Measurements from ENCODE around the gene PRAME. TPM values are rescaled to one million over a fixed set of nuclear protein-coding genes. Genes with fewer than 3 reads are reported as not detected.

PRAME gene
- total RNA-seq, 1 donor from 2014 or later = 2.2 TPM

DNA sequence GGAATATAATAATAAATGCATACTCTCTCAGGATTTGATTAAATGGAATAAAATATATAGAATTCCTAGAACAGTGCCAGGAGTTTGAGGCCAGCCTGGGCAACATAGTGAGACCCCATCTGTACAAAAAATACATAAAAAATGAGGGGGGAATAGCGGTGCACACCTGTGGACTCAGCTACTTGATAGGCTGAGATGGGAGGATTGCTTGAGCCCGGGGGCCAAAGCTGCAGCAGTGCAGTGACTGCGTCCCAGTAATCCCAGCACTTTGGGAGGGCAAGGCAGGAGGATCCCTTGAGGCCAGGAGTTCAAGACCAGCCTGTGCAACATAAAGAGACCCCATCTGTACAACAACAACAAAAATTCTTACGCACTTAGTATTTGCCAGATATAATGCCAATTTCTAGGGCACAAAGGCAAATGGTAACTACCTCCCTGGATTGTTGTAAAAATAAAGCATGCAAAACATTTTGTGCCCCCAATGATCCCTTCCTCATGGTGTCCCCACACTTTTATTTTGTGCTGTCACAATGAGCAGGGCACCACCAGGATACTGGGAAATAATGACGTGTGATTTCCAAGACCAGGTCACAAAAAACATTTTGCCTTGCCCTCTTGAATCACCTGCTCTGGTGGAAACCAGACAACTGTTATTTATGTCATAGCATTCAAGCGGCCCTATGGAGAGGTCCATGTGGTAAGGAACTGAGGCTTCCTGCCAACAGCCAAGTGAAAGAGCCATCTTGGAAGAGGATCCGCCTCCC, 20.7 kb downstream of the PRAME start:
- no peak for DNase-seq (ENCODE audit: low read depth)
- TF ChIP-seq, protein P1, sequence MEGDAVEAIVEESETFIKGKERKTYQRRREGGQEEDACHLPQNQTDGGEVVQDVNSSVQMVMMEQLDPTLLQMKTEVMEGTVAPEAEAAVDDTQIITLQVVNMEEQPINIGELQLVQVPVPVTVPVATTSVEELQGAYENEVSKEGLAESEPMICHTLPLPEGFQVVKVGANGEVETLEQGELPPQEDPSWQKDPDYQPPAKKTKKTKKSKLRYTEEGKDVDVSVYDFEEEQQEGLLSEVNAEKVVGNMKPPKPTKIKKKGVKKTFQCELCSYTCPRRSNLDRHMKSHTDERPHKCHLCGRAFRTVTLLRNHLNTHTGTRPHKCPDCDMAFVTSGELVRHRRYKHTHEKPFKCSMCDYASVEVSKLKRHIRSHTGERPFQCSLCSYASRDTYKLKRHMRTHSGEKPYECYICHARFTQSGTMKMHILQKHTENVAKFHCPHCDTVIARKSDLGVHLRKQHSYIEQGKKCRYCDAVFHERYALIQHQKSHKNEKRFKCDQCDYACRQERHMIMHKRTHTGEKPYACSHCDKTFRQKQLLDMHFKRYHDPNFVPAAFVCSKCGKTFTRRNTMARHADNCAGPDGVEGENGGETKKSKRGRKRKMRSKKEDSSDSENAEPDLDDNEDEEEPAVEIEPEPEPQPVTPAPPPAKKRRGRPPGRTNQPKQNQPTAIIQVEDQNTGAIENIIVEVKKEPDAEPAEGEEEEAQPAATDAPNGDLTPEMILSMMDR (conservative IDR thresholded peaks at IDR 0.05; ENCODE audit: low read depth, low read length) = no peak

DNA sequence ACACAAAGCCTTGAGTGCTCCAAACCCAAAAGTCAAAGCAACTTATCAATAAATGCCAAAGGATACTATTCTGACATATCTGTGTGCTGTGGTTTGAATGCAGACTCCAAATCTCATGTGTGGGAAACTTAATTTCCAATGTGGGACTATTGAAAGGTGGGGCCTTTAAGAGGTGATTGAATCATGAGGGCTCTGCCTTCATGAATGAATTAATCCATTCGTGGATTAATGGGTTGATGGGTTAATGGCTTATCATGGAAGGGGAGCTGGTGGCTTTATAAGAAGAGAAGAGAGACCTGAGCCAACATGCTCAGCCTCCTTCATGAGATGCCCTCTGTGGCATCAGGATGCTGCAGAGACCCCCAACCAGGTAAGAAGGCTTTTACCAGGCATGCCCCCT, 22.1 kb downstream of the PRAME start:
- H3K4me3 ChIP-seq (ENCODE audit: low read depth, low read length) = no peak overlapping the region
- DNase-seq (ENCODE audit: low read depth) = no peak
- TF ChIP-seq, protein P1 (conservative IDR thresholded peaks at IDR 0.05; ENCODE audit: low read depth, low read length) = no peak

More for the DNA sequence above, 20.7 kb downstream of the PRAME start:
- H3K4me3 ChIP-seq (ENCODE audit: low read depth, low read length) = no peak overlapping the region

DNA sequence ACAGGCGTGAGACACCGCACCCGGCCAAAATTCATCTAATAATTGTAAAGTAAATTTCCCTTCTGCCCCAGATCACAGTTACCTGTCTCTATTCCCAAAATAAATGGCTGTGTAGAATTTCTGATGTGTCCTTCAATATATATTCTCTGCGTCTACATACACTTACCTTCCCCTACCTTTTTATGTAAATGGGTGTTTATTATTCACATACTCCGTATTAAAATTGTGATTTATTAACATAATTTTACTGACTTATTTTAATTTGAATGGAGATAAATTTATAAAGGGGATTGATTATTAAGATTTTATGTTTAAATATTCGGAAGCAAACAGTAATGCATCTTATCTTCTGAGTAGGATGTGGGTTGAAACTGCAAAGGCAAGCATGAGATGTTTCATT, 22.6 kb downstream of the PRAME start:
- DNase-seq (ENCODE audit: low read depth) = no peak
- H3K4me3 ChIP-seq (ENCODE audit: low read depth, low read length) = no peak overlapping the region
- TF ChIP-seq, protein P1 (conservative IDR thresholded peaks at IDR 0.05; ENCODE audit: low read depth, low read length) = no peak

DNA sequence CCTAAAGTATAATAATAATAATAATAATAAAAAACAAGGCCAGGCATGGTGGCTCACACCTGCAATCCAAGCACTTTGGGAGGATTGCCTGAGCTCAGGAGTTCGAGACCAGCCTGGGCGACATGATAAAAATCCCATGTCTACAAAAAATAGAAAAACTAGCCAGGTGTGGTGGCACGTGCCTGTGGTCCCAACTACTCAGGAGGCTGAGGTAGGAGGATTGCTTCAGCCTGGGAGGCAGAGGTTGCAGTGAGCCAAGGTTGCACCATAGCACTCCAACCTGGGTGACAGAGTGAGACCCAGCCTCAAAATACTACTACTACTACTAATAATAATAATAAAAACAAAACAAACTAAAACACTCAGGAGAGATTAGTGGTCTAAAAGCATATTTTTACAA, 23.4 kb downstream of the PRAME start:
- DNase-seq (ENCODE audit: low read depth) = no peak
- no peak overlapping the region for H3K4me3 ChIP-seq (ENCODE audit: low read depth, low read length)
- TF ChIP-seq, protein P1 (conservative IDR thresholded peaks at IDR 0.05; ENCODE audit: low read depth, low read length) = no peak

DNA sequence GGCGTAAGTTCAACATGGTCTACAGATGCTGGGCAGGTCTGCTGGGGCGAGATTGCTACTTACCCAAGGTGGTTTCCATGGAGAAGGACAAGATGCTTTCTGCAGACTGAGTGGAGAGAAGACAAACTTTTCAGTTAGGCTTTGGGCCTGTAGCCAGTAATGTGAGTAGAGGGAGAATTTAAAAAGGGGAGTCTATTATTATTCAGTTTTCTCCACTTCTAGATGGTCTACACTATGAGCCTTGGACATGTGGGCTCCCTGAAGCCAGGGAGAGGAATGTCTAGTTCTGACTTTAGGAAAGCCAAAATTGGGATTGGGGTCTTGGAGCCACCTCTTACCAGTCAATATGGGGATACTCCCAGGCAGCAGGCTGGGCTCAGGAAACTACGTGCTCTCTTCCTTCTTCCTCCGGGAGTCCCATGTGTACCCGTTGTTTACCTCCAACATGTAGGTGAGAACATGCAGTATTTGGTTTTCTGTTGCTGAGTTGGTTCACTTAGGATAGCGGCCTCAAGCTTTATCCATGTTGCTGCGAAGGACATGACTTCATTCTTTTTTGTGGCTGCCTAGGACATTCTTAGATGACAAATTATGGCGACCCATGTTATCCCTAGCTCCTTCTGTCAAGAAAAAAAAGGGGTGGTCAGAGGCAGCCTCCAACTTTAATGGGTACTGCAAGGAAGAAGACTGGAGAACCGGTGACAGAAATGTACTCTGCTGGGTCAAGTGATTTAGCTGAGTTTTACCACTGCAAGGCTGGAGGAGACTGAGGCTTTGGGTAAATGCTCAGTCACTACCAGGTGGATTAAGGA, 24.3 kb downstream of the PRAME start:
- TF ChIP-seq, protein P1 (conservative IDR thresholded peaks at IDR 0.05; ENCODE audit: low read depth, low read length) = no peak
- DNase-seq (ENCODE audit: low read depth) = no peak
- no peak overlapping the region for H3K4me3 ChIP-seq (ENCODE audit: low read depth, low read length)

DNA sequence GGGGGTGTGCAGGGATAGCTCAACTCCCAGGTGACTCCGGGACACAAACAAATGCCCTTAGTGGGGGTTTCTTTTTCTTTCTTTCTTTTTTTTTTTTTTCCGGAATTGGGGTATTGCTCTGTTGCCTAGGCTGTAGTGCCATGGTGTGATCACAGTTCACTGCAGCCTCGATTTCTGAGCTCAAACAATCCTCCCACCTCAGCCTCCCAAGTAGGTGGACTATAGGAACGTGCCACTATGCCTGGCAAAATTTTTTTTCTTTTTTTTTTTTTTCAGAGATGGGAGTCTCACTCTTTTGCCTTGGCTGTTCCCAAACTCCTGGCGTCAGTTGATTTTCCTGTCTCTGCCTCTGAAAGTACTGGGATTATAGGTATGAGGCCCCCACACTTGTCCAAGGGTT, 25.2 kb downstream of the PRAME start:
- TF ChIP-seq, protein P1 (conservative IDR thresholded peaks at IDR 0.05; ENCODE audit: low read depth, low read length) = no peak
- DNase-seq (ENCODE audit: low read depth) = no peak
- no peak overlapping the region for H3K4me3 ChIP-seq (ENCODE audit: low read depth, low read length)

Data from epithelial cell of proximal tubule (primary cell).